Stimulated activated naive CD4-positive, alpha-beta T cell treated with Interleukin-2 at 50 U/mL for 16 hours (primary cell): Measurements from ENCODE around the gene HDAC6.
"Not testable (repeated sequence)": the region's sequence is repeated elsewhere in the genome, so short reads cannot be mapped to it uniquely, and the experiment has no call there.

Experiments
- DNase-seq: peaks from one replicate; lab custom pipeline; 2025; lab: John Stamatoyannopoulos, UW

HDAC6 gene

DNA sequence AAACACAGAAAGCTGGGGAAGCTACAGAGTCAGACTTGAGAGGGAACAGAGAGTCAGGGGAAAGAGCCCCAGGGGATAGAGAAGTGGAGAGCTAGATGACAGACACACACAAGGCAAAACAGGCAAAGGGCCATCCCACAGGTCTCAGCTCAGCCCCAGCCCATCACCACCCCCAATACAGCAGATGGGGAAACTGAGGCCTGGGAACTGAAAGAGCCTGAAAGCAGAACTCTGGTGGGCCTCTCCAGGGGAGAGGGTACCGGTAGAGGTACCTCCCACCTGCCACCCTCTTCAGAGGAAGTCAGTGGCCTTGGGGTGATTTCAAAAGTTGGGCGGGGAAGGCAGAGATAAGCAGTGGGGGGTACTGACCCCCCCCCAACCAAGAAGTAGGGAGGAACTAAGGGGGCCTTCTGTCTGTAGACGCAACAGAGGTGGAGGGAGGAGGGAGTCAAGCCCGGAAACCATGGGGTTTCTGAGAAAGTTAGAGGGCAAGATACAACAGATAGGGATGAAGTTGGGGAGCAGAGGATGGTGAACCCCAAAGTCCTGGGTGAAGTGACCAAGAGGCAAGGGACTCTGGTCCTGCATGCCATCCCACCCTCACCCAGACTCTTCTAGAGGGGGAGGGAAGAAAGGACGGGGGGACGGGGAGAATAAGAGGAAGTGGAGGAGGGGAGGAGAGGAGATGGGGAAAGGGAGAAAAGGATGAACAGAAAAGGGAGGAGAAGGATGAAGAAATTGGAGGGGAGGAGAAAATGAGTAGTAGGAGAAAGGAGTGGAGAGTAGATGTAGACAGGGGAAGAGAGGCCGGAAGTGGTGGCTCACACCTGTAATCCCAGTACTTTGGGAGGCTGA is 12.3 kb upstream of the HDAC6 start:
- DNase-seq: no peak

DNA sequence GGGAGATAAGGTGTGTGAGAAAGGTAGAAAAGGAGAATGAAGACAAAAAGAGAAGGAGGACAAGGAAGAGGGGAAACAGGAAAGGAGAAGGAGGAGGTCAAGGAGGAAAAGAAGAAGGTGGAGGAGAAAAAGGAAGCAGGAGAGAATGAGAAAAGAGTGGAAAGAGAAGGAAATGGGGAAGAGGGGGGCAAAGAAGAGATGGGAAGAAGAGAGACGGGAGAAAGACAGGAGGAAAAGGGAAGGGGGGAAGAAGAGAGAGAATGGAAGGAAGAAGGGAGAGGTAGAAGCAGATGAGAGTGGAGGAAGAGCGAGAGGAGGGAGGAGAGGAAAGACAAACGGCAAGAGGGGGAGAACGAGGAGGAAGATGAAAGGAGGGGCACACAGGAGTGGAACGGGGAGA is 11.4 kb upstream of the HDAC6 start:
- DNase-seq: no peak

GRCh38 chrX:48791063-48791820 is 10.6 kb upstream of the HDAC6 start:
- no peak for DNase-seq

GRCh38 chrX:48792219-48792618 is 9.6 kb upstream of the HDAC6 start:
- DNase-seq: no peak

DNA sequence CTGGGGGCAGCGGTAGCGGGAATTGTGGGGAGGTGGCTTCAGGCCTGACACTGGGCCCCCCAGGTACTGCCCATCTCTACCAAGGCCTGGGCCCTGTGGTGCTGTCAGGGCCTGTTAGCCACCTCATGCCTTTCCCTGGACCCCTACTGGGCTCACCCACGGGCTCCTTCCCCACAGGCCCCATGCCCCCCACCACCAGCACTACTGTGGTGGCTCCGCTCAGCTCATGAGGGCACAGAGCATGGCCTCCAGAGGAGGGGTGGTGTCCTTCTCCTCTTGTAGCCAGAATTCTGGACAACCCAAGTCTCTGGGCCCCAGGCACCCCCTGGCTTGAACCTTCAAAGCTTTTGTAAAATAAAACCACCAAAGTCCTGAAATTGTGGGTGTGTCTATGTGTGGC is 7.9 kb upstream of the HDAC6 start:
- no peak for DNase-seq

DNA sequence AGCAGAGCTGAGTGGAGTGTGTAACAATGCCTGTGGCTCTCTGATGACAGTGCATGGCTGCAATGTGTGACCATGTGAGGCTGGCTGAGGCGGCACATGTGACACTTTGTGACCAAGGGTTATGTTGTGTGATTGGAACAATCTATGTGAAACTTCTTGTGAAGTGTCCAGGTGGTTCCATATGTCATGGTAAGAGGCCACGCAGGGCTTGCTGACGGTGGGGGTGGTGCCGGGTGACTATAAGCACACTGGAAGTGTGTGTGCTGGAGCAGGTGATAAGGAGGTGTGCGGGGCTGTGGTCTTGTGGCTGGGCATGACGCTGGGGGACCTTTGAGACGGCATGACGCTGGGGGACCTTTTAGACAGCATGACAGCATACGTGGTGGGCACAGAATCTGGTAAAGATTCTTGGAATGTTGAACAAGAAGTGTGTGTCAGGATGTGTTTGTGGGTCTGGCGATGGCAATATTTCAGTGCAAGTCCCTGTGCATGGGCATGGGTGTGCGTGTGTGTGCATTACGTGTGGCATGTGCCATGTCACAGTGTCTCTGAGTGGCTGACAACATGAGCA is 7.4 kb upstream of the HDAC6 start:
- no peak for DNase-seq

DNA sequence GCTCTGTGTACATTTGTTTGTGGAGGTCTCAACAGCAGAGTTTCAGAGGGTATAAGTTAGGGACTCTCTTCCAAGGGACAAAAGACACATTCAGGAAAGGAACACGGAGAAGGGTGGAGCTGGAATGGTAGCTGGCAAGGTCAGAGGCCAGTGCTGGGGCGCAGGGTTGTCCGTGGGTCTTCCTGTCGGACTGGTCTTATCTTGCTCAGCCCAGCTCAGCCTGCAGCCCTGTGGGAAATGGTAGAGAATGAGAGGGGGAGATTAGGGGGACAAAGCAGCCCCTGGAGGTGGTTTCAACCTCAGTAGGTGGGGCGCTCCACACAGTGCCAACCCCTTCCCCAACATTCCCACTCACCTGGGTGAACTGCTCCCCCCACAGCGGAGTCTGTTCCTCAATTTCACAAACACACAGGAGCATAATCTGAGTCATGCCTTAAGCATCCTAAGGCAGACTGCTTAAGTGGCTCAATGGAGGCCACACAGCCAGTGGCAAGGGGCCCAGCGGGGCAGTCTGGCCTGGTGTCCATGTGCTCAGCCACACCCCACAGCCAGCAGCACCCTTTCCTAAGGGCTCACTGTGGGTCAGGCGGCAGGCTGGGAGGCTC is 6.9 kb upstream of the HDAC6 start:
- no peak for DNase-seq

GRCh38 chrX:48798318-48798717 is 3.5 kb upstream of the HDAC6 start:
- DNase-seq: no peak

DNA sequence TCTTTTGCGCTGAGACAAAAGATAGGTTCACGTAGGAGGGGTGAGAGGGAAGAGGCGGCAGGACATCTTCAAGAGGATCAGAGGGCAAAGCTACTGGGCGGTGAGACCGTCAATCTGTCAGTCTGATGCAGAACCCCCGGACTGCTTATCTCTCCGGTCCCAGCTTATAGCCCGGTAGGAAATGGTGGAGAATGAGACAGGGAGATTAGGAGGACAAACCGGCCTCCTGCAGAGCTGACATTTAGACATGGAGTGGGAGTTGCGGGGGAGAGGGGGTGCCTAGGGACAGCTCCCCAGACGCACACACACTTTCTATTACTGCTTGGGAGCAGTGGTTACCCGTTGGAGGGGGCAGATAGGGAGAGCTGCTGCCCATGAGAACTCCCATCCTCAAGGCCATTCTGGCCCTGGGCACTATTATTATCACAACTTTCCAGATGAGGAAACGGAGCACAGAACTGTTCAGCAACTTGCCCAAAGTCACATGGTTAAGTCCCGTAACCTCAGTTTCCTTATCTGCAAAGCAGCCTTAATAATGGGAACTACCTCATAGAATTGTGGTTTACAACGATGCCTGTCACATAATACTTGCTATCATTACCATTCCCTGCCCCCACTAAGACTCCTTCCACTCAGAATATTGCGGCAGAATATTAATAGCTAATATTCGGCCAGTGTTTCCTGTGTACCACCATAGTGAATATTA is 1.1 kb upstream of the HDAC6 start:
- no peak for DNase-seq

- DNase-seq: peak; percentile 58
Measured at GRCh38 chrX:48802089-48802904, 430 bp downstream of the HDAC6 start.

- no peak for DNase-seq
Measured at GRCh38 chrX:48802905-48803200, 986 bp downstream of the HDAC6 start.

GRCh38 chrX:48806081-48806480 is 4.2 kb downstream of the HDAC6 start:
- no peak for DNase-seq

DNA sequence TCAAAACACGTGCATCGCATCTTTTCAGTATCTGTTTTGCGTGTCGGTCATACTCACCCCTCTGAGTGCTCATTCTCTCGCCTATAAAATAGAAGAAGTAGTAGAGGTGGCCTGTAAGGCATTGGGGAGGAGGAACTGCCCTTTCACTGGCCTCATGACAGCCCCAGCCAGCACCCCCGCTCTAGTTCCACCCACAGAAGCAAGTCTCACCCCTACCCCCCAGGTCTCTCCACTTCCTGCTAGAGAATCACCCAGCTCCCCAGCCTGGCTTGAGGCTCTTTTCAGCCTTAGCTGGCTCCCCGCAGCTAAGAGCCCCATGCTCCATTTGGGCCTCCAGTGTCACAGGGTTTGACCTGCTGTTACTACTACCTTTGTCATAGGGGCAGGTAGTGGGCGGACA is 11.8 kb downstream of the HDAC6 start:
- no peak for DNase-seq

DNA sequence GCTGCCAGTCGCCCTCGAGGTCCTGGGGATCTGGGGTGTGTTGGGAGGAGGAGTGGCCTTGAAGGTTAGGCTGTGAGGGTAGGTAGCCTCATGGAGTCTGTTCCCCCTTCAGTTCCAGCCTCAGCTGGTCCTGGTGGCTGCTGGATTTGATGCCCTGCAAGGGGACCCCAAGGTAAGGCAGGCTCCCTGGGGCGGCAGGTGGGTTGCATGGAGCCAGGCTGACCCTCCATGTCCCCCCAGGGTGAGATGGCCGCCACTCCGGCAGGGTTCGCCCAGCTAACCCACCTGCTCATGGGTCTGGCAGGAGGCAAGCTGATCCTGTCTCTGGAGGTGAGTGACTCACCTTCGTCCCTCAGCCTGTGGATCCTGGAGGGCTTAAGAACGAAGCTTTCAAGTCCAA is 12.9 kb downstream of the HDAC6 start:
- DNase-seq: no peak

DNA sequence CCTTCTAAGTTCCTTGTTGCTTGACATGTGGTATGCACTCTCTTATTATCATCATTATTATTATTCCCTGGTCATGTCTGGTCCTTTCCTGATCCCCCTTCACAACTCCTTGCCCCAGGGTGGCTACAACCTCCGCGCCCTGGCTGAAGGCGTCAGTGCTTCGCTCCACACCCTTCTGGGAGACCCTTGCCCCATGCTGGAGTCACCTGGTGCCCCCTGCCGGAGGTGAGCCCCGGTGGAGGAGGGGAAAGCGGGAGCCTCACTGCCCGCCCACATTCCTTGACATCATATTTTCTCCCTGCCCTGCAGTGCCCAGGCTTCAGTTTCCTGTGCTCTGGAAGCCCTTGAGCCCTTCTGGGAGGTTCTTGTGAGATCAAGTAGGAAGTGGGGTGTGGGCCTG is 13.4 kb downstream of the HDAC6 start:
- DNase-seq: no peak

- DNase-seq: no peak
Measured at GRCh38 chrX:48816014-48816810, 14.3 kb downstream of the HDAC6 start.

GRCh38 chrX:48818098-48818497 is 16.2 kb downstream of the HDAC6 start:
- no peak for DNase-seq

GRCh38 chrX:48818866-48819265 is 17.0 kb downstream of the HDAC6 start:
- no peak for DNase-seq

DNA sequence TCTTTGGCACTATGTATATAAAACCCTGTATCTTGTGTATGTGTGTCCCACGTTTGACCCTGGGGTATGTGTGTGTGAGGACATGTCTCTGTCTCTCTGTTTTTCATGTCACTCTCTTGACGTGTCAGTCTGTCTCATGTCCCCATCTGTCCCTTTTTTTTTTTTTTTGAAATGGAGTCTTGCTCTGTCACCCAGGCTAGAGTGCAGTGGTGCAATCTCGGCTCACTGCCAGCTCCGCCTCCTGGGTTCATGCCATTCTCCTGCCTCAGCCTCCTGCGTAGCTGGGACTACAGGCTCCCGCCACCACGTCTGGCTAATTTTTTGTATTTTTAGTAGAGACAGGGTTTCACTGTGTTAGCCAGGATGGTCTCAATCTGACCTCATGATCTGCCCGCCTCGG is 17.5 kb downstream of the HDAC6 start:
- DNase-seq: not testable (repeated sequence)

GRCh38 chrX:48823053-48823452 is 21.2 kb downstream of the HDAC6 start:
- no peak for DNase-seq

GRCh38 chrX:48824066-48824465 is 22.2 kb downstream of the HDAC6 start:
- no peak for DNase-seq
